ENCODE data around the gene CNOT1. TPM values are rescaled to one million over a fixed set of nuclear protein-coding genes. Genes with fewer than 3 reads are reported as not detected.

The CNOT1 gene
- total RNA-seq: 122 and 124 TPM in 2 replicates

GRCh38 chr16:58629733-58630640, at the start of gene CNOT1:
Gene CNOT1, minus strand, starts transcription at chr16:58629826. Its CDS starts 30,489 bp downstream, at chr16:58599337.

GRCh38 chr16:58515125-58515870, 114.3 kb downstream of the CNOT1 start, which contains the start of gene SETD6:
Gene SETD6, plus strand, starts transcription at chr16:58515517. Its CDS starts 21 bp downstream, at chr16:58515538.

GRCh38 chr16:58499615-58500351, 129.8 kb downstream of the CNOT1 start, which contains the start of gene NDRG4:
Gene NDRG4, plus strand, starts transcription at chr16:58500143. Its CDS starts 106 bp downstream, at chr16:58500249.

Other genes starting within 250 kb of the CNOT1 start
- gene GINS3, start 237.4 kb downstream of the CNOT1 start, total RNA-seq: 2.7 and 7.5 TPM in 2 replicates
- 10.0 and 12.1 TPM in 2 replicates for gene NDRG4, start 129.7 kb downstream of the CNOT1 start, total RNA-seq
- 15.6 and 20.1 TPM in 2 replicates for gene SETD6, start 114.3 kb downstream of the CNOT1 start, total RNA-seq
- gene SLC38A7, start 54.9 kb upstream of the CNOT1 start, total RNA-seq: 34.1 and 43.5 TPM in 2 replicates
- 40.1 and 53.0 TPM in 2 replicates for gene GOT2, start 104.5 kb upstream of the CNOT1 start, total RNA-seq